Measurements from ENCODE around the gene DMRTB1.

- TF ChIP-seq CTCF (IDR thresholded peaks at IDR 0.05 in 8 of 11, conservative IDR thresholded peaks at IDR 0.05 in 3 of 11) = no peak
- TF ChIP-seq POLR2A (IDR thresholded peaks at IDR 0.05) = no peak
- TF ChIP-seq POLR2AphosphoS5 (IDR thresholded peaks at IDR 0.05) = no peak
These were observed 47.3 kb downstream of the DMRTB1 start for GRCh38 chr1:53506355-53507050.
